NCI-H2196 (cell line): ENCODE data around the gene HYCC2.
"Not testable (repeated sequence)": the region's sequence is repeated elsewhere in the genome, so short reads cannot be mapped to it uniquely, and the experiment has no call there.

ENCODE experiments used
- DNase-seq: peaks from one replicate; lab custom pipeline; 2025; ENCODE audit not compliant: unreplicated experiment; lab: John Stamatoyannopoulos, UW

HYCC2 gene

GRCh38 chr2:201071479-201072200, at the start of gene HYCC2, which contains the start of gene NDUFB3:
Gene HYCC2 (minus strand): TSS chr2:201071671. CDS start chr2:201024009, 47,662 bp downstream.
Gene NDUFB3 (plus strand): TSS chr2:201072001. CDS start chr2:201078883, 6,882 bp downstream.
- DNase-seq, result peak; percentile 83

- DNase-seq, result peak; percentile 33
Observed at GRCh38 chr2:201118961-201119854, 47.7 kb upstream of the HYCC2 start.

GRCh38 chr2:201118121-201118960, 46.9 kb upstream of the HYCC2 start:
- DNase-seq, result peak; percentile 61

GRCh38 chr2:201117735-201118094, 46.2 kb upstream of the HYCC2 start:
- DNase-seq, result not testable (repeated sequence)

- peak; percentile 52 for DNase-seq
Observed at GRCh38 chr2:201116959-201117734, 45.7 kb upstream of the HYCC2 start.

- DNase-seq, result peak; percentile 66
Observed at GRCh38 chr2:201116115-201116958, 44.9 kb upstream of the HYCC2 start, which contains the start of gene CFLAR. Gene CFLAR (plus strand): TSS chr2:201116164. CDS start chr2:201129866, 13,702 bp downstream.

- no peak for DNase-seq
Observed at GRCh38 chr2:201114846-201115245, 43.4 kb upstream of the HYCC2 start.

- no peak for DNase-seq
Observed at GRCh38 chr2:201114350-201114749, 42.9 kb upstream of the HYCC2 start.

- DNase-seq, result no peak
Observed at GRCh38 chr2:201111096-201111495, 39.6 kb upstream of the HYCC2 start.

- DNase-seq, result no peak
Observed at GRCh38 chr2:201110615-201111014, 39.1 kb upstream of the HYCC2 start.

GRCh38 chr2:201109186-201109585, 37.7 kb upstream of the HYCC2 start:
- no peak for DNase-seq

GRCh38 chr2:201108341-201108740, 36.9 kb upstream of the HYCC2 start:
- no peak for DNase-seq

- DNase-seq, result no peak
Observed at GRCh38 chr2:201107624-201108023, 36.2 kb upstream of the HYCC2 start.

GRCh38 chr2:201105759-201106158, 34.3 kb upstream of the HYCC2 start:
- DNase-seq, result no peak

- DNase-seq, result no peak
Observed at GRCh38 chr2:201100497-201100896, 29.0 kb upstream of the HYCC2 start.

- no peak for DNase-seq
Observed at GRCh38 chr2:201093573-201093972, 22.1 kb upstream of the HYCC2 start.

GRCh38 chr2:201090574-201090973, 19.1 kb upstream of the HYCC2 start:
- no peak for DNase-seq

- DNase-seq, result no peak
Observed at GRCh38 chr2:201084863-201085262, 13.4 kb upstream of the HYCC2 start.

- no peak for DNase-seq
Observed at GRCh38 chr2:201074996-201075395, 3.5 kb upstream of the HYCC2 start.
